T47D (cell line): ENCODE data around the gene MGLL.

ENCODE experiments used
- DNase-seq, 2 experiments: peaks; one replicate each; pipeline versions ENCODE4 v3.0.0 to v3.0.0-alpha.2; 2011 to 2012; ENCODE audit warnings: low read depth in 1 of 2, low spot score in 1 of 2
- JUND ChIP-seq: IDR thresholded peaks from 2 replicates; pipeline ENCODE4 v1.6.1; 2012; ENCODE audit warnings: low read depth
- in situ Hi-C: cut with HindIII; loops from 2 replicates; pipeline ENCODE4 v1.10.0; 2016; ENCODE audit warnings: low sequenced_read_pairs, low pct_unique_long_range_greater_than_20kb

MGLL gene

DNA sequence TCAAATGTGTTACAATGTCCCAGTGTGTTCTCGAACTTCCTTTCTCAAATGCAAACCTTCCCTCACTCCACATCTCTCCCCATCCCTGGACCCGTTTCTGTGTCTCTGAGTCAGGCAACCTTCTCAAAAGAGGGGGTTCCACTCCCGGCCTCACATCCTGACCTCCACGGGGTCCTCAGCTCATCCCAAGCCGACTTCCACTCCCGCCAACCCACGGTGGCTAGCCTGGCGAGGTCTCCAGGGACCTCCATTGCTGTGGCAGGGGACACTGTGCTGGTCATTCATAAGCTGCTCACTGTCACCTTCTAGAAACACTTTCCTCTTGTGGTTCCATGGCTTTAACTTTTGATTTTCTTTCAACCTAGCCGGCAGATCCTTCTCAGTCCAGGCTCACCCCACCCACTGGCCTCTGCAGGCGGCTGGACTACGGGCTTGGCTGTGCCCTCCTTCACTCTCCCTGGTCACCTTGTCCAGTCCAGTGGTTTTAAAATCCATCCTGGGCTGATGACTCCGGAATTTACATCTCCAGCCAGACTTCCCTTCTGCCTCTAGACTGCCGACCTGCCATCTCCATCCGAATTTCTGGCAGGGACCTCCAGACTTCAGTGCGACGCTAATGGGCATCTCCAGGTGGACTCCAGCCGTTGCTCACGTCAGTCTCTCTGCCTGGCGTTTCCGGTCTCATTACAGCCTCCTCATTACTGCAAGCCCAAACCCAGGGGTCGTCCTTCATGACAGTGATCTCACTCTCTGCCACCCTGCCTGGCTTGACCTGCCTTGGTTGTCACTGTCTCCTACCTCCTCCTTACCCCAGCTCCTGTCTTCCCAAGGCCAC lies 129.6 kb downstream of the MGLL start:
- in situ Hi-C loops: no loop called here
- TF ChIP-seq JUND: no peak
- no peak for DNase-seq

- in situ Hi-C loops: no loop called here
- DNase-seq: no peak
- TF ChIP-seq JUND: no peak
Observed at GRCh38 chr3:127691974-127692373, 130.3 kb downstream of the MGLL start.

DNA sequence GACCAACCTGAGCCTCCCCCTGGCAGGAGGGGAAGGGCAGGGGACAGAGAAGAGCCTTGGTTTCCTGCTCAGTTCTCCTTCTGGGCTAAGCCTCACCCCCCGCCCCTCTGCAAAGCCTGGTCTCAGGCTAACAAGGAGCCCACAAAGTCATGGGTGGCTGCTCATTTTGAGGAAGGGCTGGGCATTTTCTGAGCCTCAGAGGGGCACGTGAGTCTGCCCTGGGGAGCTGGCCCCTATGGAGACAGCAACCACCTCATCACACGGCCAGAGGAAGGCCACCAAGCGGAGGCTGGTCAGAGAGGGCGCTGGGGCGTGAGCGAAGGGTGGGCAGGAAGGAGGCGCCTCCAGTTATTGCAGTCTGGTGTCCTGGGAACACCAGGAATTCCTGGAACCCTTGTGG lies 130.8 kb downstream of the MGLL start:
- no peak for TF ChIP-seq JUND
- in situ Hi-C loops: no loop called here
- no peak for DNase-seq

DNA sequence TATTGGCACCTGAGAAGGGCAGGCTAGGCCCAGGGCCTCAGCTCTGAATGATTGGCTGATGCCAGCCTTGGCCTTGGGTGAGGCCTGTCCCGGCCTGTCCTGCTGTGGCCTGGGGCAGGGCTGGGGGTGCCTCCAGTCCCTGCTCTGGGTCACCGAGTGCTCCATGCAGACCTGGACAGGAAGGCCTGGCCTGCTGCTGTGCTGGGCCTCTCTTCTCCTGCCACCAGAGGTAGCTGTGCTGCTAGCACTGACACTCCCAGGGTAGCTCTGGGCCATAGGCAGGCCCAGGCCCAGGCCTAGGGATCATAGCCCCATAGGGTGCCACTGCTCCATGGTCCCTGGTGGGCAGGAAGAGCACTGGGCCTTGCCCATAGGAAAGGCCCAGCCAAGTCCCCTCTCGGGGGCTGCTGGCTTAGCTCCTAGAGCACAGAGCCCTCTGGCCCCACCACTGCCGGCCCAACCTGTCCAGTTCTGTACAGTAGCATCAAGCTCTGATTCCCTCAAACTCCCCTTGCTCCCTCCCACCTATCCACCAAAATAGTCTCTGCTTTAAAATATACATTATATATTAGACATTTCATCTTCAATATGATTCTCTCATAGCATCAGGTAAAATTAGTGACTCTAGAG lies 131.4 kb downstream of the MGLL start:
- TF ChIP-seq JUND: no peak
- in situ Hi-C loops: no loop called here
- DNase-seq: peak in 1 of 2 experiments; percentile 76

DNA sequence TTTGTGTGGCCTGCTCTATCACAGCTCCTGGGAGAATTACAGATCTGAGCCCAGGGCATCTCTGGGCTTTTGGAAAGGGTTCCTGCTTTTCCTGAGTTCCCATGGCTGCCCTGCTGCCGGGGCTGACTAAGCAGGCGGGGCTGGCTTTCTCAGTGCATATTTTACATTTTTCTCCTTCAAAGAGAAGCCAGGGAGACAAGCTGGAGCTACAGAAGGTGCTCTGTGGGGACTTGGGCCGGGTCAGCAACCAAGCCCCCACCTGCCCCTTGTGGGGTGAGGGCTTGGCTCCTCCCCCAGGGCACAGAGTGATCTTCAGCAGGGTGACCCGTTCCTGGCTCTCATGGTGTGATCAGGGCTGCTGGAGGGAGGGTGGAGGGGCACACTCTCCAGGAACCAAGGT lies 132.2 kb downstream of the MGLL start:
- DNase-seq: no peak
- in situ Hi-C loops: no loop called here
- no peak for TF ChIP-seq JUND

DNA sequence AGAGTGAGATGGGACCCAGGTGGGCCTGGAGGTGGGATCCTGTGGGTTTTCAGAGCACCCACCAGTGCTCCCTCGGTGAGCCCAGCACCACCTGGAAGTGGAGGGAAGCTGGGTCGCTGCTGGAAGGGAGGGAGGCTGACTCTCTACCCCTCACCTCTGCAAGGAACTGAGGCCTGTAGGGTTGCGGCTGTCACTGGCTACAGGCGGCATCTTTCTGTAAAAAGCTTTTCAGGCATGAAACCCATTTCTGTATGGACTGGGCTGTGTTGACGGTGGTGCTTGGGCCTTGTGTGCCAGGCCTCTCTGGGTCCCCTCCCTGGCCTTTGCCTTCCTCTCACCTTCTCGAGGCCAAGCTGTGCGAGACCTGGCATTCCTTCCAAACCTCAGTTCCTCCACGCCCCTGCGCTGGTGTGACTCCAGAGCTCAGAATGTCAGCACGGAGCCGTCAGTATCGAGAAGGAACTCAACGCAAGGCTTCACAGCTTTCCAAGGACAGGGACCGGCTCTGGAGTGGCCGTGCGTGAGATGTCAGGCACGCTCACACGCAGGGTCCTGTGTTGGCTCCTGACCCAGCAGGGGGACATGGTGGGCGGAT lies 133.0 kb downstream of the MGLL start:
- no peak for TF ChIP-seq JUND
- no peak for DNase-seq
- in situ Hi-C loops: no loop called here

DNA sequence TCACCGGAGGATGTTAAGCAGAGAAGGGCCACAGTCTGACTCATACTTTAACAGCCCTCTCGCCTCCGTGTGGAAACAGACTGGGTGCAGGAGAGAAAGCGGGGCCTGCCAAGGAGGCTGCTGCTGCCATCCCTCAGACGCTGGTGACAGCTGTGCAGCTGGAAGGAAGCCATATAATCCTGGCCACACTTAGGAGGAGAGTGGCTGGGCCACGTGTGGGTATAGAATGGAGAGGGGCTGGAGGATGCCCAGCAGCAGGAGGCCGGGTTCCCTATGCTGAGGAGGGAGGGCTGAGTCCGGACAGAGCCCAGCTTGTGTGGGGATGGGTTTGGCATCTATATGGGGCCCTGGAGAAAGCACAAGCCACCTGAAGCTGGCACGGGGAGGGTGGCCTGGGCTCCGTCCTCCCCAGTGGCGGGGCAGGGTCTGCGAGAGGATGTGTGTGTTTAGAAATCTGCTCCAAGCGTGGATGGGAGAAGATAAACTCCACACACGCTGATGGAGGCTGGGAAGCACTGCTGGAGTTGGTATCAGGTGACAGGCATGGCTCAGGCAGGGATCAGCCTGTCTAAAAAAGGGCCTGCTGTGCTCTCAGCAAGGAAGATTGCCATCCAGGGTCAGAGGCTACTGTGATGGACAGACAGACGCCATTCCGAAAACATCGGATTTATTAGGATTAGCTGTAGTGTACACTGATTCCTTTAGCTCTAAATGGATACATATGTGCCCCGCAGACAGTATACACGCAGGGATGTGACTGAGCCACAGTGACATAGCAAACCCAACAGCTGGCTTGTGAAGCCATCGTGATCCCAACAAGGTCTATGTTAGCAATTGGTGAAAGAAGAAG lies 133.7 kb downstream of the MGLL start:
- TF ChIP-seq JUND: no peak
- in situ Hi-C loops: no loop called here
- DNase-seq: no peak

DNA sequence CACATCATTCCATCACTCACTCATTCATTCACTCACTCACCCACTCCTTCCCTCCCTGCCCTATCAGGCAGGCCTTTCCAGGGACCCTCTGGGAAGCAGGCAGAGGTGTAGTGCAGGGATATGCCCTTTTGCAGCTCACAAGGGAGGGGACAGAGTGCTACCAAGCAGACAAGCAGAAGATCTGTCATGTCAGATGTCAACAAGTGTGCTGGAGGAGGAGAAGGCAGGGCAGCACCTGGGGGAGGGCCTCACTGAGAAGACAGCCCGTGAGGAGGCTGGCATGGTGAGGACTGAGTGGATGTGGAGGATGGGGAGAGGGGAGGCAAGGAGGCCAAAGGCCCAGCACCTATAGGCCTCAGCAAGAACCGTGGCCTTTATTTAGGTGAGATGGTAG lies 134.3 kb downstream of the MGLL start:
- no peak for DNase-seq
- no peak for TF ChIP-seq JUND
- in situ Hi-C loops: no loop called here

DNA sequence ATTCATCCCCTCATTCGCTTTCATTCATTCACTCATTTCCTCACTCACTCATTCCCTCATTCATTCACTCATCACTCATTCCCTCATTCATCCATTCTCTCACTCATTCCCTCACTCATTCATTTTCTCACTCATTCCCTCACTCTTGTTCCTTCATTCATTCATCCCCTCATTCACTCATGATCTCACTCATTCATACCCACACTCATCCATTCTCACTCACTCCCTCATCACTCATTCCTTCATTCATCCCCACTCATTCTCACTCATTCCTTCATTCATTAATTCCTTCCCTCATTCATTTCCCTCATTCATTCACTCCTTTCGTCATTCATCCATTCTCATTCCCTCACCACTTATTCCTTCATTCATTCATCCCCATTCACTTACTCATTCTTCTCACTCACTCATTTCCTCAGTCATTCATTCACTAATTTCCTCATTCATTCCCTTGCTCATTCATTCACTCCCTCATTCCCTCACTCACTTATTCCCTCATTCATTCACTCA lies 135.0 kb downstream of the MGLL start:
- DNase-seq: no peak
- in situ Hi-C loops: no loop called here
- no peak for TF ChIP-seq JUND

GRCh38 chr3:127686512-127686894 lies 135.8 kb downstream of the MGLL start:
- no peak for TF ChIP-seq JUND
- no peak for DNase-seq
- in situ Hi-C loops: no loop called here

- no peak for TF ChIP-seq JUND
- DNase-seq: no peak
- in situ Hi-C loops: no loop called here
Observed at GRCh38 chr3:127685708-127686511, 136.4 kb downstream of the MGLL start.
